Thyroid gland (tissue), 4 donors: ENCODE results near the gene IL4R.

Experiments
- CTCF ChIP-seq, 6 experiments: fragments of 200-600 bp in 3 of 6; fragments of 450-650 bp in 3 of 6; sonication (generic) in 3 of 6; IDR thresholded peaks; one replicate each; pipeline ENCODE4 v1.5.1; 2016 to 2019; ENCODE audit warnings: antibody characterized with exemption in 6 of 6, mild to moderate bottlenecking in 2 of 6, inconsistent platforms in 1 of 6, moderate library complexity in 1 of 6
- POLR2A ChIP-seq, 2 donors: fragments of 450-650 bp; IDR thresholded peaks; one replicate each; pipeline ENCODE4 v1.6.1; 2017; ENCODE audit warnings: antibody characterized with exemption in 2 of 2, mild to moderate bottlenecking in 2 of 2, moderate library complexity in 1 of 2

- TF ChIP-seq CTCF (IDR thresholded peaks at IDR 0.05) (no peak), POLR2A (IDR thresholded peaks at IDR 0.05) (no peak)
These were observed 18.3 kb downstream of the IL4R start for GRCh38 chr16:27332105-27332504.
